ENCODE data around the gene EREG. TPM values are rescaled to one million over a fixed set of nuclear protein-coding genes. Genes with fewer than 3 reads are reported as not detected.
"Not testable (repeated sequence)": the region's sequence is repeated elsewhere in the genome, so short reads cannot be mapped to it uniquely, and the experiment has no call there.

The EREG gene
- total RNA-seq, 2 donors from 2014 or later = 0.11 TPM; not detected in 1

GRCh38 chr4:74335341-74336021, 29.5 kb upstream of the EREG start:
- H3K27me3 Mint-ChIP-seq (ENCODE audit: insufficient read depth) = no peaks in the 10 kb centered on the region
- Histone ChIP-seq H3K36me3 (ENCODE audit: control insufficient read depth, insufficient read depth, low read length) (no peaks in the 10 kb centered on the region), H3K9ac (ENCODE audit: extremely low read depth, low read length, poor library complexity, severe bottlenecking) (no peak overlapping the region), H3K4me3 (ENCODE audit: low read length) (no peak overlapping the region), H3K4me1 (ENCODE audit: control insufficient read depth, insufficient read depth, low read length) (no peaks in the 10 kb centered on the region), H3K9me3 (ENCODE audit: control insufficient read depth, low read length) (peaks cover 15% of the 10 kb centered on the region), H3K27ac (ENCODE audit: low read depth, low read length) (no peak overlapping the region), H3K27me3 (ENCODE audit: control insufficient read depth, insufficient read depth, low read length, poor library complexity, severe bottlenecking) (no peaks in the 10 kb centered on the region)
- H3K4me3 Mint-ChIP-seq = no peak overlapping the region
- DNase-seq = no peak
- TF ChIP-seq, protein P1, sequence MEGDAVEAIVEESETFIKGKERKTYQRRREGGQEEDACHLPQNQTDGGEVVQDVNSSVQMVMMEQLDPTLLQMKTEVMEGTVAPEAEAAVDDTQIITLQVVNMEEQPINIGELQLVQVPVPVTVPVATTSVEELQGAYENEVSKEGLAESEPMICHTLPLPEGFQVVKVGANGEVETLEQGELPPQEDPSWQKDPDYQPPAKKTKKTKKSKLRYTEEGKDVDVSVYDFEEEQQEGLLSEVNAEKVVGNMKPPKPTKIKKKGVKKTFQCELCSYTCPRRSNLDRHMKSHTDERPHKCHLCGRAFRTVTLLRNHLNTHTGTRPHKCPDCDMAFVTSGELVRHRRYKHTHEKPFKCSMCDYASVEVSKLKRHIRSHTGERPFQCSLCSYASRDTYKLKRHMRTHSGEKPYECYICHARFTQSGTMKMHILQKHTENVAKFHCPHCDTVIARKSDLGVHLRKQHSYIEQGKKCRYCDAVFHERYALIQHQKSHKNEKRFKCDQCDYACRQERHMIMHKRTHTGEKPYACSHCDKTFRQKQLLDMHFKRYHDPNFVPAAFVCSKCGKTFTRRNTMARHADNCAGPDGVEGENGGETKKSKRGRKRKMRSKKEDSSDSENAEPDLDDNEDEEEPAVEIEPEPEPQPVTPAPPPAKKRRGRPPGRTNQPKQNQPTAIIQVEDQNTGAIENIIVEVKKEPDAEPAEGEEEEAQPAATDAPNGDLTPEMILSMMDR (conservative IDR thresholded peaks at IDR 0.05) = no peak
- no peak overlapping the region for H3K27ac Mint-ChIP-seq
- H3K9me3 Mint-ChIP-seq = peaks cover 8% of the 10 kb centered on the region
- WGBS, 2 experiments (ENCODE audit: insufficient coverage in 1 of 2, insufficient read length in 1 of 2) = 92 to 94% methylated on average over 4 to 5 of the region's 5 CpGs
- H3K36me3 Mint-ChIP-seq (ENCODE audit: low read depth) = no peaks in the 10 kb centered on the region
- H3K4me1 Mint-ChIP-seq = no peaks in the 10 kb centered on the region

GRCh38 chr4:74338792-74339333, 26.1 kb upstream of the EREG start:
- H3K36me3 ChIP-seq (ENCODE audit: control insufficient read depth, insufficient read depth, low read length) = no peaks in the 10 kb centered on the region
- no peaks in the 10 kb centered on the region for H3K4me1 ChIP-seq (ENCODE audit: control insufficient read depth, insufficient read depth, low read length)

GRCh38 chr4:74339501-74339900, 25.4 kb upstream of the EREG start:
- no peak overlapping the region for H3K27ac Mint-ChIP-seq
- H3K4me1 ChIP-seq (ENCODE audit: control insufficient read depth, insufficient read depth, low read length) = no peaks in the 10 kb centered on the region
- peaks cover 41% of the 10 kb centered on the region for H3K9me3 Mint-ChIP-seq
- H3K27me3 ChIP-seq (ENCODE audit: control insufficient read depth, insufficient read depth, low read length, poor library complexity, severe bottlenecking) = no peaks in the 10 kb centered on the region
- H3K9ac ChIP-seq (ENCODE audit: extremely low read depth, low read length, poor library complexity, severe bottlenecking) = no peak overlapping the region
- TF ChIP-seq, protein P1 (conservative IDR thresholded peaks at IDR 0.05) = no peak
- H3K36me3 Mint-ChIP-seq (ENCODE audit: low read depth) = no peaks in the 10 kb centered on the region
- no peaks in the 10 kb centered on the region for H3K4me1 Mint-ChIP-seq
- no peak overlapping the region for H3K4me3 ChIP-seq (ENCODE audit: low read length)
- H3K36me3 ChIP-seq (ENCODE audit: control insufficient read depth, insufficient read depth, low read length) = no peaks in the 10 kb centered on the region
- H3K27ac ChIP-seq (ENCODE audit: low read depth, low read length) = no peak overlapping the region
- no peak overlapping the region for H3K4me3 Mint-ChIP-seq
- H3K27me3 Mint-ChIP-seq (ENCODE audit: insufficient read depth) = no peaks in the 10 kb centered on the region
- peaks cover 38% of the 10 kb centered on the region for H3K9me3 ChIP-seq (ENCODE audit: control insufficient read depth, low read length)
- no peak for DNase-seq

More at GRCh38 chr4:74338792-74339333, 26.1 kb upstream of the EREG start:
- Mint-ChIP-seq H3K4me3 (no peak overlapping the region), H3K4me1 (no peaks in the 10 kb centered on the region), H3K36me3 (ENCODE audit: low read depth) (no peaks in the 10 kb centered on the region), H3K9me3 (peaks cover 37% of the 10 kb centered on the region), H3K27ac (no peak overlapping the region), H3K27me3 (ENCODE audit: insufficient read depth) (no peaks in the 10 kb centered on the region)
- H3K9ac ChIP-seq (ENCODE audit: extremely low read depth, low read length, poor library complexity, severe bottlenecking) = no peak overlapping the region
- DNase-seq = no peak
- H3K27me3 ChIP-seq (ENCODE audit: control insufficient read depth, insufficient read depth, low read length, poor library complexity, severe bottlenecking) = no peaks in the 10 kb centered on the region
- H3K9me3 ChIP-seq (ENCODE audit: control insufficient read depth, low read length) = peaks cover 36% of the 10 kb centered on the region
- TF ChIP-seq, protein P1 (conservative IDR thresholded peaks at IDR 0.05) = no peak
- H3K4me3 ChIP-seq (ENCODE audit: low read length) = no peak overlapping the region
- 94% methylated on average over 4 of the region's 4 CpGs; no CpG with 5 or more reads in 1 of the 2 experiments for WGBS, 2 experiments (ENCODE audit: insufficient coverage in 1 of 2, insufficient read length in 1 of 2)
- H3K27ac ChIP-seq (ENCODE audit: low read depth, low read length) = no peak overlapping the region

GRCh38 chr4:74340421-74340820, 24.5 kb upstream of the EREG start:
- DNase-seq; H3K27ac Mint-ChIP-seq; H3K27me3 Mint-ChIP-seq (ENCODE audit: insufficient read depth); H3K9ac ChIP-seq (ENCODE audit: extremely low read depth, low read length, poor library complexity, severe bottlenecking); H3K4me1 ChIP-seq (ENCODE audit: control insufficient read depth, insufficient read depth, low read length); H3K36me3 ChIP-seq (ENCODE audit: control insufficient read depth, insufficient read depth, low read length); H3K4me3 Mint-ChIP-seq; H3K4me3 ChIP-seq (ENCODE audit: low read length); H3K27me3 ChIP-seq (ENCODE audit: control insufficient read depth, insufficient read depth, low read length, poor library complexity, severe bottlenecking); H3K4me1 Mint-ChIP-seq; H3K36me3 Mint-ChIP-seq (ENCODE audit: low read depth); H3K27ac ChIP-seq (ENCODE audit: low read depth, low read length): not testable (repeated sequence)
- peaks cover 49% of the 10 kb centered on the region for H3K9me3 Mint-ChIP-seq
- H3K9me3 ChIP-seq (ENCODE audit: control insufficient read depth, low read length) = peaks cover 42% of the 10 kb centered on the region

Data from endodermal cell (in vitro differentiated cells).